ENCODE measurements around the gene ACTA2.
A peak's percentile ranks its signal among the peaks of the same experiment; 100 is the strongest.

Gene ACTA2

GRCh38 chr10:88990384-88991160 is 38.0 kb upstream of the ACTA2 start, which contains the start of gene FAS:
FAS (plus strand) TSS chr10:88990798; CDS start chr10:88990877, 79 bp downstream.
- H3K4me3 ChIP-seq (ENCODE audit: low read depth, low read length) = peak within 1 kb of the TSS; percentile 77
- TF ChIP-seq CTCF (IDR thresholded peaks at IDR 0.05; ENCODE audit: insufficient read depth, low read length, missing control alignments) = no peak
- no peak for DNase-seq (ENCODE audit: low read depth, low spot score)
- CTCF ChIA-PET = interaction anchor here (0.9 to 10.6 kb wide), 17 partner anchors 8 to 231 kb away, joined by 3 to 277 read pairs (median 5); no protein-coding TSS in a partner anchor
- POLR2A ChIA-PET = interaction anchor here (0.8 to 2.2 kb wide), 9 partner anchors 11 to 225 kb away, joined by 3 to 8 read pairs (median 3); no protein-coding TSS in a partner anchor

GRCh38 chr10:88989824-88990383 is 37.3 kb upstream of the ACTA2 start:
- no peak for DNase-seq (ENCODE audit: low read depth, low spot score)
- TF ChIP-seq CTCF (IDR thresholded peaks at IDR 0.05; ENCODE audit: insufficient read depth, low read length, missing control alignments) = no peak
- CTCF ChIA-PET = interaction anchor here (0.9 to 10.6 kb wide), 17 partner anchors 10 to 232 kb away, joined by 3 to 277 read pairs (median 5); no protein-coding TSS in a partner anchor
- POLR2A ChIA-PET = interaction anchor here (0.8 to 2.2 kb wide), 8 partner anchors 11 to 226 kb away, joined by 3 to 8 read pairs (median 4); no protein-coding TSS in a partner anchor
- peak overlapping the region; percentile 77 for H3K4me3 ChIP-seq (ENCODE audit: low read depth, low read length)

GRCh38 chr10:88989423-88989822 is 36.9 kb upstream of the ACTA2 start:
- POLR2A ChIA-PET = interaction anchor here (2.2 kb wide), 1 partner anchor 57 kb away, joined by 8 read pairs; no protein-coding TSS in a partner anchor
- DNase-seq (ENCODE audit: low read depth, low spot score) = no peak
- no peak for TF ChIP-seq CTCF (IDR thresholded peaks at IDR 0.05; ENCODE audit: insufficient read depth, low read length, missing control alignments)
- H3K4me3 ChIP-seq (ENCODE audit: low read depth, low read length) = peak overlapping the region; percentile 77
- CTCF ChIA-PET = interaction anchor here (0.9 to 10.6 kb wide), 10 partner anchors 10 to 229 kb away, joined by 3 to 277 read pairs (median 19); no protein-coding TSS in a partner anchor

GRCh38 chr10:88987840-88988239 is 35.3 kb upstream of the ACTA2 start:
- TF ChIP-seq CTCF (IDR thresholded peaks at IDR 0.05; ENCODE audit: insufficient read depth, low read length, missing control alignments) = no peak
- no peak overlapping the region for H3K4me3 ChIP-seq (ENCODE audit: low read depth, low read length)
- DNase-seq (ENCODE audit: low read depth, low spot score) = no peak
- ChIA-PET POLR2A (no interaction called here), CTCF (interaction anchor here (0.8 to 10.6 kb wide), 33 partner anchors 8 to 231 kb away, joined by 3 to 277 read pairs (median 5); no protein-coding TSS in a partner anchor)

GRCh38 chr10:88987243-88987725 is 34.7 kb upstream of the ACTA2 start:
- ChIA-PET CTCF (interaction anchor here (0.6 to 10.6 kb wide), 50 partner anchors 8 to 231 kb away, joined by 3 to 277 read pairs (median 4); no protein-coding TSS in a partner anchor), POLR2A (no interaction called here)
- no peak overlapping the region for H3K4me3 ChIP-seq (ENCODE audit: low read depth, low read length)
- DNase-seq (ENCODE audit: low read depth, low spot score) = no peak
- TF ChIP-seq CTCF (IDR thresholded peaks at IDR 0.05; ENCODE audit: insufficient read depth, low read length, missing control alignments) = no peak
